Prostate gland (tissue), 2 donors: ENCODE results near the gene PAN2. TPM values are rescaled to one million over a fixed set of nuclear protein-coding genes. Genes with fewer than 3 reads are reported as not detected.
"Not testable (repeated sequence)": the region's sequence is repeated elsewhere in the genome, so short reads cannot be mapped to it uniquely, and the experiment has no call there.

Experiments
- DNase-seq: peaks from one replicate; pipeline ENCODE4 v3.0.0-alpha.2; 2019; ENCODE audit warnings: low spot score
- H3K27ac ChIP-seq, 2 donors: fragments of 200-600 bp; sonication (generic); 2 replicates each; pipeline ENCODE4 v1.5.1; 2017 to 2019
- H3K27me3 ChIP-seq: fragments of 200-600 bp; sonication (generic); replicated peaks from 2 replicates; pipeline ENCODE4 v1.5.1; 2019; ENCODE audit not compliant: insufficient read depth
- H3K36me3 ChIP-seq, 2 donors: fragments of 200-600 bp; sonication (generic); 1 replicate in 1 of 2; 2 replicates in 1 of 2; pipeline versions ENCODE4 v1.5.1 to v1.8.1; 2017 to 2019
- H3K4me1 ChIP-seq: fragments of 200-600 bp; sonication (generic); replicated peaks from 2 replicates; pipeline ENCODE4 v1.5.1; 2019
- H3K4me3 ChIP-seq, 2 donors: fragments of 200-600 bp; sonication (generic); 2 replicates each; pipeline ENCODE4 v1.5.1; 2017 to 2019
- H3K9me3 ChIP-seq: fragments of 200-600 bp; sonication (generic); 2 replicates; pipeline ENCODE4 v1.5.1; 2017
- POLR2A ChIP-seq: fragments of 450-650 bp; IDR thresholded peaks from one replicate; pipeline ENCODE4 v1.6.1; 2016; ENCODE audit warnings: antibody characterized with exemption, mild to moderate bottlenecking
- POLR2AphosphoS5 ChIP-seq: sonication (generic); formaldehyde crosslinking; IDR thresholded peaks from one replicate; pipeline ENCODE4 v1.6.1; 2017; ENCODE audit warnings: antibody characterized with exemption
- WGBS: methylation state at CpG from one replicate; pipeline ENCODE4 v1.1.5; 2018; 5-methylcytosine and 5-hydroxymethylcytosine counted together
- intact Hi-C: fragments of 100-400 bp; cut with DNase I; formaldehyde crosslinking; loops from one replicate; pipeline ENCODE4 v1.14.2; 2022
- total RNA-seq, 2 donors: library from RNA; depleted of rRNA; stranded (reverse); fragments of >200 nt; gene quantifications; one replicate each; pipeline ENCODE4 v1.1.0, GENCODE V29; 2016
- TF ChIP-seq, protein P1 (sequence below), 4 experiments: fragments of 200-600 bp in 2 of 4; fragments of 450-650 bp in 2 of 4; sonication (generic) in 2 of 4; IDR thresholded peaks; 1 replicate in 3 of 4; 2 replicates in 1 of 4; pipeline ENCODE4 v1.5.1; 2016 to 2019; ENCODE audit warnings: antibody characterized with exemption in 4 of 4, mild to moderate bottlenecking in 2 of 4, moderate library complexity in 2 of 4

PAN2 gene
- total RNA-seq, 2 donors from 2014 or later, result 31.8 to 60.8 TPM

DNA sequence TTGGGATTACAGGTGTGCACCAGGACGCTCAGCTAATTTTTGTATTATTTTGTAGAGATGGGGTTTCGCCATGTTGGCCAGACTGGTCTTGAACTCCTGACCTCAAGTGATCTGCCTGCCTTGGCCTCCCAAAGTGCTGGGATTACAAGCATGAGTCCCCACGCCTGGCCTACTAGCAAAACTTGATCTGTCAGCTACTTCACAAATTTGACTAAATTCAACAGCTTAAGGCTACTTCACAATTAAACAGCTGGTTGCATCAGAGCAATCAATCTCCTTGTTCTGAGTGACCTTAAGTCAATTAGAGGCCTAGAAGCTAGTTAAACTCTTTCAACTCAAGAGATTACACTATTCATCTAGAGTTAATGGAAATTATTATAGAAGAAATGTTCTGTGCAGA lies 54.9 kb downstream of the PAN2 start:
- 94% methylated on average over 3 of the region's 3 CpGs for WGBS
- Histone ChIP-seq H3K4me3 (no peak overlapping the region), H3K27ac (no peak overlapping the region), H3K36me3 (peaks cover 9 to 14% of the 10 kb centered on the region in 2 donors), H3K27me3 (no peaks in the 10 kb centered on the region), H3K9me3 (no peaks in the 10 kb centered on the region), H3K4me1 (no peaks in the 10 kb centered on the region)
- TF ChIP-seq POLR2AphosphoS5 (no peak), POLR2A (no peak)
- TF ChIP-seq, protein P1, sequence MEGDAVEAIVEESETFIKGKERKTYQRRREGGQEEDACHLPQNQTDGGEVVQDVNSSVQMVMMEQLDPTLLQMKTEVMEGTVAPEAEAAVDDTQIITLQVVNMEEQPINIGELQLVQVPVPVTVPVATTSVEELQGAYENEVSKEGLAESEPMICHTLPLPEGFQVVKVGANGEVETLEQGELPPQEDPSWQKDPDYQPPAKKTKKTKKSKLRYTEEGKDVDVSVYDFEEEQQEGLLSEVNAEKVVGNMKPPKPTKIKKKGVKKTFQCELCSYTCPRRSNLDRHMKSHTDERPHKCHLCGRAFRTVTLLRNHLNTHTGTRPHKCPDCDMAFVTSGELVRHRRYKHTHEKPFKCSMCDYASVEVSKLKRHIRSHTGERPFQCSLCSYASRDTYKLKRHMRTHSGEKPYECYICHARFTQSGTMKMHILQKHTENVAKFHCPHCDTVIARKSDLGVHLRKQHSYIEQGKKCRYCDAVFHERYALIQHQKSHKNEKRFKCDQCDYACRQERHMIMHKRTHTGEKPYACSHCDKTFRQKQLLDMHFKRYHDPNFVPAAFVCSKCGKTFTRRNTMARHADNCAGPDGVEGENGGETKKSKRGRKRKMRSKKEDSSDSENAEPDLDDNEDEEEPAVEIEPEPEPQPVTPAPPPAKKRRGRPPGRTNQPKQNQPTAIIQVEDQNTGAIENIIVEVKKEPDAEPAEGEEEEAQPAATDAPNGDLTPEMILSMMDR (IDR thresholded peaks at IDR 0.05), result no peak
- intact Hi-C loops, result no loop called here
- no peak for DNase-seq

DNA sequence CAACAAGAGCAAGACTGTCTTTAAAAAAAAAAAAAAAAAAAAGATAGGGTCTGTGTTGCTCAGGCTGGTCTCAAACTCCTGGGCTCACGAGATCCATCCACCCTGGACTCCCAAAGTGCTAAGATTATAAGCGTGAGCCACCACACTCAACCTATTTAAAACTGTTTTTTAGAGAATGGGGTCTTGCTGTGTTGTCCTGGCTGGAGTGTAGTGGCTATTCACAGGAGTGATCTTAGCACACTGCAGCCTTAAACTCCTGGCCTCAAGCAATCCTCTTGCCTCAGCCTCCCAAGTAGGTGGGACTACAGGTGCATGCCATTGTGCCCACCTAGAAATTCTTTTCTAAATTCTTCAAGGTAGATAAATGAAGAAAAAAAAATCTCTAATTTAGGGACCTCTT lies 59.5 kb downstream of the PAN2 start:
- no peak for DNase-seq
- intact Hi-C loops, result no loop called here
- WGBS, result 94% methylated on average over 2 of the region's 2 CpGs
- no peak for TF ChIP-seq POLR2A
- TF ChIP-seq, protein P1 (IDR thresholded peaks at IDR 0.05), result no peak
- no peak for TF ChIP-seq POLR2AphosphoS5
- no peaks in the 10 kb centered on the region for H3K9me3 ChIP-seq
- no peaks in the 10 kb centered on the region for H3K4me1 ChIP-seq
- H3K36me3 ChIP-seq, result peaks cover 12 to 16% of the 10 kb centered on the region in 2 donors
- no peak overlapping the region for H3K4me3 ChIP-seq
- no peaks in the 10 kb centered on the region for H3K27me3 ChIP-seq
- H3K27ac ChIP-seq, result no peak overlapping the region

DNA sequence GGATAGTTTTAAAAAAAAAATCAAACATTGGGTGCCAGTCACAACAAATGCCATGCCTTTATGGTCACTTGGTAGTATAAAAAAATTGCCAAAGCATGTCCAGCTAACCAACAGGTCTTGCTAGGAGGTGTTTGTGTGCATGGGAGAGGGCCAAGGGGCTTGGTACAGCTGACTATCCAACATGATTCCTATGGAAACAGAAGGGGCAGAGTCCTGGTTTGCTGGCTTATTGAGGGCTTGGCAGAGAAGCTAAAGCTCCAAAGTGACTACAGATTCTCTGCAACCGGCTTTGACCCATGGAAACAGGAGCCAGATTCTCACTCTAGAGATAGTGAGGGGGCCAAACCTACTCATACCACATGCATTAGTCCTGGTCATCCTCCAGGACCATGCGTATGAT lies 61.3 kb downstream of the PAN2 start:
- peaks cover 5 to 12% of the 10 kb centered on the region in 2 donors for H3K36me3 ChIP-seq
- DNase-seq, H3K27me3 ChIP-seq, intact Hi-C loops, H3K4me1 ChIP-seq, H3K27ac ChIP-seq, H3K9me3 ChIP-seq, H3K4me3 ChIP-seq: not testable (repeated sequence)
- 85% methylated on average over 2 of the region's 2 CpGs for WGBS

DNA sequence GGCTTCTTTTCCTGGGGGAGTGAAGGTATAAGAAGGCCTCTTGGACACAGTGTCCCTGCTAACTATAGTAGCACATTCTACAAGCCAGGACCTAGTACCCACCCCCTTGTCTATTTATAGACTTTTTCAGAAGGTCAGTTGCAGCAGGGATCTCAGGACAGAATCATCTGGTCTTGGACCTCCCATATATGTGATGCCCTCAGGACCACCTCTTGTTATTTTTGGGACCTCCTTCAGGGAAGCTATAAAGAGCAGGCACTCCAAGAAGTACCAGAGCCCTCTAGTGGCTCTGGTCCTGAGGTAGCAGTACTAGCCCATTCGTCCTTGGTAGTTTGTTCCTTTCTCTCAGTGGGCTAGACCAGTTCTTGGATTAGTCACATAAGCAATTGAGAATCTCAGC lies 62.8 kb downstream of the PAN2 start:
- H3K27me3 ChIP-seq, result no peaks in the 10 kb centered on the region
- H3K4me1 ChIP-seq, result peaks cover 4% of the 10 kb centered on the region
- H3K4me3 ChIP-seq, result no peak overlapping the region
- no peak overlapping the region for H3K27ac ChIP-seq
- WGBS, result 21% methylated on average over 1 of the region's 1 CpG
- intact Hi-C loops, result no loop called here
- no peak for TF ChIP-seq POLR2AphosphoS5
- no peak for TF ChIP-seq POLR2A
- TF ChIP-seq, protein P1 (IDR thresholded peaks at IDR 0.05), result peak in 1 of 4 experiments; percentile 16
- no peak for DNase-seq
- H3K9me3 ChIP-seq, result no peaks in the 10 kb centered on the region
- peaks cover 5 to 12% of the 10 kb centered on the region in 2 donors for H3K36me3 ChIP-seq

DNA sequence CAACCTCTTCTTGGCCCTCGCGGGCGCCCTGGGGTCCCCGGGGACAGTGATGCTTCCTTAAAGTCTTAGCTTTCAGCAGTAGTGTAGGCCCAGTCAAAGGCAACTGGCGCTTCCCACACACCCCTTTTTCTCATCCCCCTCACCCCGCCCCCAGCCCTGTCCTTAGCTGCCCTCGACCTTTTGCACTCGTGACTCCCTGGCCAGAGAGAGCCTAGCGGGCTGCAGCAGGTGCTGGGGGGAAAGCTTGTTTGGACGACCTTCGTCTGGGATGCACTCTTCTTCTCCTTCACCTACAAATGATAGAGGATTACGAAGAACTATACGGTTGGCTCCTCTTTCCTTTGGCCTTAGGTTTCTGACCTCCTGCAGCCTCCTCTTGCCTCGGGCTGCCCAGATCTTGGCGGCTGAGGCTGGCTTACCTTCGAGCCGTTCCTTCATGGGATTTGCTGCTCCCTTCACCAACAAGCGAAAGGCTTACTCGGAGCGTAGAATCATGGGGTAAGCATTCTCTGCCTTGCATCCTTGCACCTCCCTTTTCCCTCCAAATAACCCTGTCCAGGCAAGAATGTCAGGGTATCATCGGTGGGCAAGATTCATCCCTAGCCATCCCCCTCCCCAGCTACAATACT lies 66.2 kb downstream of the PAN2 start:
- TF ChIP-seq, protein P1 (IDR thresholded peaks at IDR 0.05), result no peak
- TF ChIP-seq POLR2A (no peak), POLR2AphosphoS5 (no peak)
- H3K4me1 ChIP-seq, result peaks cover 4% of the 10 kb centered on the region
- intact Hi-C loops, result no loop called here
- peak overlapping the region; percentile 91 to 93 for H3K27ac ChIP-seq
- DNase-seq, result no peak
- H3K36me3 ChIP-seq, result no peaks in the 10 kb centered on the region
- H3K4me3 ChIP-seq, result peak overlapping the region; percentile 56 to 75
- 27% methylated on average over 21 of the region's 21 CpGs for WGBS
- no peaks in the 10 kb centered on the region for H3K27me3 ChIP-seq
- no peaks in the 10 kb centered on the region for H3K9me3 ChIP-seq
